Ecto neural progenitor cell (in vitro differentiated cells): ENCODE data around the gene SULT2B1.

Source experiments
- DNase-seq: peaks from one replicate; pipeline ENCODE4 v3.0.0-alpha.2; 2018; ENCODE audit warnings: low spot score

SULT2B1 gene

DNA sequence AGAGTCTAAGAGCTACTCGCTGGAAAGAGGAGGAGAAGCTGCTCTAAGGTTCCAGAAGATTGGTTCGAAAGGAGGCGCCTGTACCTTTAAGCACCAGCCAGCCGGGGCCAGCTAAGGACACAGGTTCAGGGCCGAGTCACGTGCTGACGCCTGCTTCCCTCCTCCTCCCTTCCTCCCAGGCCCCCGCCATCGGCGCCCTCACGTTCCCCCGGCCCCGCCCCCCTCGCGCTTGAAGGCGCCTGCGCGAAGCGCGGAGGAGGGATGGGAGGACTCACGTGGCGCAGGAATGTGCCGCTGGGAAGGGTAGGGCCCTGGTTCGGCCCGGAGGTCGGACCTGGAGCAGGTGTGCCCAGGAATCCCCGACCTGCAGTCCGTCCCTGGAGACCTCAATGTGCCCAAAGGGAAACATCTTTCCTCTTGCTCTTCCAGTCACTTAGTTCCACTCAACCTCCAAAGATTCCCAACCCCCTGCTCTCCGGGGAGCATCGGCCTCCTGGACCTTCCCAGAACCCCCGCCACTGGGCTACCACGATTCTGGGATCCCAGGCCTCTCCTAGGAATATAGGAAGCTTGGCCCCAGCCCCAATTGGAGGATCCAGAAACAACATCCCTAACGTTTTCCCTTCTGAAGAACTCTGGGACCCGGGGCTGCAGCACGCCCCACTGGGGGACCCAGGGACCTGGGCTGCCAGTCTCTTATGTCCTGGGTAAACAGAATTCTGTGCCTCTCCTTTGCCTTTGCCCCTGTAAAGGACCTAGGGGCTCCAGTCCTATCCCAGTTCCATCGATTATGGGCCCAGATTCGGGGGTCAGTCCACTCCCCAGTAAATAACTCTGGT is 82.7 kb downstream of the SULT2B1 start:
- DNase-seq, result peak; percentile 95

DNA sequence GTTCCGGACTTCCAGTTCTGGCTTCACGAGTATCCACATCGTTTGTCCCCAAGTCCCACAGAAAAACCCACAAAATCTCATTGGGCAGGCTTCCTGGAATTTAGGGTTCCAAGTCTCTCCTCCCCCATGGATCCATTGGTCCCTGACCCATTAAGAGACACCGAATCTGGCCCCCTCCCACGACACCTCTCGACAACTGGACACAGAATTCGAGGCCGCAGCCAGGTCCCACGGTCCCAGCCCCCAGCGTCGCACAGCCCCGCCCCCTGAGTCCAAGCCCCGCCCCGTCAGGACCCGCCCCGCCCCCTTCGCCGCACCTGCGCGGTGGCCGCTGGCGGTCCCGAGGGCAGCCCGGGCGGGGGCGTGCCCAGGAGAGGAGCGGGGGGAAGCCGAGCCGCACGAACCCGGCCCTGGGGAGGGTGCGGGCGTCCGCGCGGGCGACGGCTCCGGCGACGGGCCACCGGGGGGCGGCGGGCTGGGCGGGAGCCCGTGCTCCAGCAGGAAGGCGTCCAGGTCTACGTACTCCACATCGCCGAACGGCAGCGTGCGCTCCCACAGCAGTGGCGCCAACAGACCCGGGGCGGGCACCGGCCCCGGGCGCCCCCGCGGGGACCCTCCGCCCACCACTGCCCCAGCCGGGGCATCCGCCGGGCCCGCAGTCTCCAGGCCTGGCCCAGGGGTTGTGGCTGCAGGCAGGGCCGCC is 83.4 kb downstream of the SULT2B1 start:
- peak; percentile 87 for DNase-seq

DNA sequence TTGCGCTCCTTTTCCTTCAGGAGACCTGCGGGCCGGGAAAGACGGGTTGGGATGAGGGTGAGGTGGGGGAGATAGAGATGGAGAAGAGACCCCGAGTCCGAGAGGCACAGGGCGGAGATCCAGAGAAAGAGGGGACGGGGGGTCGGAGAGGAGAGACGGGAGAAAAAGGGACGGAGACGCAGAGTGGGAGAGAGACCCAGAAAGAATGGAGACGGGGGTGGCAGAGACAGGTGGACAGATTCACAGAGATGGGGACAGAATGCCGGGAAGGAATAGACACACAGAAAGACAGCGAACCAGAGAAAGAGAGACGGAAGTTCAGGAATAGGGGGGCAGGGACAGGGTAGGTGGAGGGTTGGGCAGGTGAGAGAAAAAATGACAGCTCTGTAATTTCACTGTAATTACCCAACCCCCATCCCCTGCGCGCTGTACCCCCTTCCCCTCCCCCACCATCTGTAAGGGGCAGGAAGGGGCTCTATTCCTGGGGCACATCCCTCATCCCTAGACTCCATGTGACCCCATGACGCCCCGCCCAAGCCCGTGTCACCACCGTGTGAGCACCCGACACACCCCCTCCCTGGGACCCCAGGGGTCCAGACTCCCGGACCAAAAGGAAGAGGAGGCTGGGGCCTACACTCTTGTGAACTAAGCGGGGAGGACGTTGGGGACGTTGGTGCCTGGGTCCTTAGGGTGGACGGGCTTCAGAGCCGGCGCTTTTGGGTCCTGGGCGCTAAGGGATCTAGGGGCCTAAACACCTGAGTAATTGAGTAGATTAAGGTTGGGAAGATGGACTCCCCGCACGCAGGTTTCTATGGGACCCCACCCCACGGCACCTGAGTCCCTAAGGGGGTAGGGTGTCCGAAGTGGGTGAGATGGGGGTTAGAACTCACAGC is 84.2 kb downstream of the SULT2B1 start:
- peak; percentile 62 for DNase-seq

DNA sequence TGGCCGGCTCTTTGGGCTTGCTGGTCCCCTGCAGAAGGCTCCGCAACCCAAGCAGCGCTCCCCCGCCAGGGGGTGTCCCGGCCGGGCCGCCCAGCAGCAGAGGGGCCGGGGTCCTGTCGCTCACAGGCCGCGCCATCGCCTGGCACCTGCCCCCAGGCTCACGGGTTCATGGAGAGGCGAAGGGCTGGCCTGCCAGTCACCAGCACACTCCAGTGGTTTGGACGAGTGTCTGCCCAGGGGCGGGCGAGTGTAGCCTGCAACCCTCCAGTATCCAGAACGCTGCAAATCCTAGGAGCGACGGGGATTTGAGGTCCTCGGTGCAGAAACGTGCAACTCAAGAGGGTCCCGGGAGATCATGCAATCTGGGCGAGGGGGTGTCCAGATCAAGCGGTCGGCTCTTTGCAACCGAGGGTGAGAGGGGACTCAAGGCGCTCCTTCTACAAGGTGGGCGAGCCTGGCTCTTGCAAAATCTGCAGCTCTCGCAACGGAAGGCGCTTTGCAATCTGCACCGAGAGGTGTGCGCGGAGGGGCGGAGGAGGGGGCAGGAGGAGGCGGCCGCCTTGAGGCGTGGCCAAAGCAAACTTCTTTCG is 85.0 kb downstream of the SULT2B1 start, which contains the start of gene DBP:
Gene DBP (minus strand): TSS at position 521 of the 590 bp plus-strand sequence. CDS start 385 bp downstream, at position 136.
- DNase-seq, result peak; percentile 83

DNA sequence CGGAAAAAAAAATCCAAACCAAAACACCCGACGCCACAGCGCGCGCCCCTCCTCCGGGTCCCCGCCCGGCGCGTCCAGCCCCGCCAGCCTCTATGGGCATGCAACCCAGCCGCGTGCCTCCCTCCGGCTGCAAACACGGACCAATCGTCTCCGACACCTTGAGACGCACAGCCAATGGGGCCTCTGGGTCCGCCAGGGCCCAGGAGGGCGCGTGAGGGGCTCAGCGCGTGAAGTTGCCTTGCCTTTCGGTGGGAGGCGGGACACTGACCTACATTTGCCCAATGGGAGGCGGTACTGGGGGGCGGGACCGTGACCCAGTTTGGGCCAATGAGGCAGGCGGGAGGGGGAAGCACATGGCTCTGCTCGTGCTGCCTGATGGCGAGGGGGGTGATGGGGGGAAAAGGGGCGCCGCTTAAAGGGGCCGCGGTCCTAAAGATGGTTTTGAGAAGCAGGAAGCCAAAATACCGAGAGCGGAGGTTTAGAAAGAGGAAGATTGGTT is 85.5 kb downstream of the SULT2B1 start:
- DNase-seq, result peak; percentile 99

DNA sequence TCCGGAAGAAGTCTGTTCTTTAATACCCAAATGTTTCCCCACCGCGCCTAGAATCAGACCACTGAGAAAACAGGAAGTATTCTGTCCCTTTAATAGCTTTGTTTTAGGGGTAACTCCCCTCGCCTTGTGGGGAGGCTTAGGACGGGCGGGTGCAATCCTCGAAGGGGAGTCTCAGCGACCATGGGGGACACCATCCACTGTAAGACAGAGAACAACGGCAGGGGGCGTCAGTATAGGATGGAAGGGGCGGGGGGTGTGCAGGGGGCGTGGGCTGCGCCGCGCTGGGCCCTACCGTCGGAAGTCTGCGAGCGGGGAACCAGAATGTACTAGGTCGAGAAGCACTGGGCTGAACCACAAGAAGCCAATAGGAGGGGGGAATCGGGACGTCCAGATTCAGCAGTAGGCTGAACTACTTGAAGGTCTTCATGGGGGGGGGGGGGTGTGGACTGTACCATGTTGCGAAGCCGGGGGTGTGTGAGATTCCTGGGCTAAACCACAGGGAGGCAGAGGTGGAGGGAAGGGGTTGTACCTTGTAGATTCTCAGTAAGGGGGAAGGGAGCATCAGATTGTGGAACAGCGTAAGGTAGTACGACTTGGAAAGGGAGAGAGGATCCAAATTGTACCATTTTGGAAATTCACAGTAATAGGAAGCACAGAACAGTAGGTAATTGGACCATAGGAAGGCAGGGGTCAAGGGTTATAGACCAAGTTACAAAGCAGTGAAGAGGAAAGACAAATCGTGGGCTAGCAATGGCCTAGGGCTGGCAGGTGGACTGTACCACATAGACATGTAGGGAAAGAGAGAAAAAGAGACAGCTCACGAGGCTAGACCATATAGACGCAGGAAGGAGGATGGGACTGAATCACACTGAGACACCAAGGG is 86.2 kb downstream of the SULT2B1 start:
- peak; percentile 92 for DNase-seq

DNA sequence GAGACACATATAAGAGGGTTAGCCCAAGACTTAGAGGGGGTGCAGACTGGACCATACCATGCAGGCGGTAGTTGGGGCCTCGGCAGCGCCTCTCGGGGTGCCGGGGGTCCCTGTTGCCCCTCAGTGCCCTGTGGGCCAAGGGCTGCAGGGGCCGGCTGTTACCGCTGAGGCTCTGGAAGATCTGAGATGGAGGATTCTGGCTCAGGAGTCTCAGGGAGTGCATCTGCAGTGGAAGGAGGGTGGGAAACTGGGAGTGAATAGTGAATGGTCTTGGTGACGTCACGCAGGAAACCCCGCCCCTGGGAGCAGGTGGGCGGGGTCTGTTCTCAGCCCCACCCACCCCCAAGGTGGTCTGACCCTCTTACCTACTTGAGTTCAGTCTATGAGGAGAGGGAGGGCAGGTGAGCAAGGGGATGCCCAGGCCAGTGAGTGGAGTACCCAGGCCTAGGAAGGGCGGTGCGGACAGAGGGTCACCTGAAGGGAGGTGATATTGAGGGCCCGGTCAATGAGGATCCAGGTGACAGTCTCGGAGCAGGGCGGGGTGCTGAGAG is 86.9 kb downstream of the SULT2B1 start:
- DNase-seq, result peak; percentile 69

DNA sequence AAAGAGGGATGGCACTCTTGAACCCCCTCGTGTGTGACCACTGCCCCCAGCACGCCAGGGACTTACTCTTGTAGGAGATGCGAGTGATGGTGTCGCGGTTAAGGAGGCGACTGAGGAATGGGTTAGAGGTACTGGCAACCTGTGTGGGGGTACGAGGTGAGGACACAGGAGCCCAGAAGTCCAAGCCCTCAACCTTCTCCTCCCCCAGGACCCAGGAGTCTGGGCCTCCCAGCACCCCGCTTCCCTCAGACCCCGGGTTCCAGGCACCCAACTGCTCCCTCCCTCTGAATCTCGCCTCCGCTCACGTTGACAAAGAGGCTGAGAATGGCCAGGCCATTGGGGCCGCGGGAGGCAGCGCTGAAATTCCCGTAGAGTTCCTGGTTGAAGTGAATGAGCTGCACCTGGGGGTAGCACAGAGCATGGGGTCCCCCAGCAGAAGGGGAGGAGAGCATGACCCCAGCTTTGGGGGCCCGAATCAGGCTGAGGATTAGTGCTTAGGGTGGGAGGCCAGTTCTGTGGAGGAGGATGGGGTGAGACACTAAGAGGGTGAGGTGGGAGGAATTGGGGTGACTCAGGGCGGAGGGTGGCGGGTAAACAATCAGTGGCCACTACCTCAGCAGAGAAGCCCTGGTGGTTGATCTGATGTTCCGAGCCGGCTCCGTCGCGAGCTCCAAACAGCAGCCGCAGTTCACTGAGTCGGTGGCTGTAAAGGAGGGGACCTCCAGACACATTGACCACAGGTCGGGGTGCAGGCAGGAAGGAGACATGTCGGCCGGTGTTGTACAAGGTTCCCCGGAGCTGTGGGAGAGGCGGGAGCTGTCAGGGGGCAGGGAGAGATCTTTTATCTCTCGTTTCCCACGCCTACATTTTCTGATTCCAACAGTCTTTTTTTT is 87.8 kb downstream of the SULT2B1 start:
- DNase-seq, result no peak

DNA sequence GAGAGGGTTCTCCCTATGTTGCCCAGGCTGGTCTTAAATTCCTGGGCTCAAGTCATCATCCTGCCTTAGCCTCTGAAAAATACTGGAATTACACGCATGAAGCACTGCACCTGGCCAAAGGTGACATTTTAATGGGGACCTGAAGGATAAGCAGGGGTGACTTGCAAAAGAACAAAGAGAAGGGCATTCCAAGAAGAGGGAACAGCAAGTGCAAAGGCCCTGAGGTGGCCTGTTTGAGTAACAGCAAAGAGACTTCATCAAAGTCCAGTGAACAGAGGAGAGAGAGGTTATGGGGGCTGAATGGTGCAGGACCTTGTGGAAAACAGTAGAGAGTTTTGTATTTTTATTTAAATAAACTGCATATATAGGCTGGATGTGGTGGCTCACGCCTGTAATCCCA is 89.9 kb downstream of the SULT2B1 start:
- no peak for DNase-seq

DNA sequence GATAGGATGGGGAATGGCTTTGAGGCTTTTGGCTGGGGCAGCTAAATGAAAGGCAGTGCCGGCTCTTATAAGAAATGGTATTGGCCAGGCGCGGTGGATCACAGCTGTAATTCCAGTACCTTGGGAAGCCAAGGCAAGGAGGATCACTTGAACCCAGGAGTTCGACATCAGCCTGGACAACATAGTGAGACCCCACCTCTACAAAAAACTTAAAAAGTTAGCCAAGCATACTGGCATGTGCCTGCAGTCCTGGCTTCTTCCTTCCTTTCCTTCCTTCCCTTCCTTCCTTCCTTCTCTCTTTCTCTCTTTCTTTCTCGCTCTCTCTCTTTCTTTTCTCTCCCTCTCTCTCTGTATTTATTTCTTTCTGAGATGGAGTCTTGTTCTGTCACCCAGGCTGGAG is 90.9 kb downstream of the SULT2B1 start:
- no peak for DNase-seq

DNA sequence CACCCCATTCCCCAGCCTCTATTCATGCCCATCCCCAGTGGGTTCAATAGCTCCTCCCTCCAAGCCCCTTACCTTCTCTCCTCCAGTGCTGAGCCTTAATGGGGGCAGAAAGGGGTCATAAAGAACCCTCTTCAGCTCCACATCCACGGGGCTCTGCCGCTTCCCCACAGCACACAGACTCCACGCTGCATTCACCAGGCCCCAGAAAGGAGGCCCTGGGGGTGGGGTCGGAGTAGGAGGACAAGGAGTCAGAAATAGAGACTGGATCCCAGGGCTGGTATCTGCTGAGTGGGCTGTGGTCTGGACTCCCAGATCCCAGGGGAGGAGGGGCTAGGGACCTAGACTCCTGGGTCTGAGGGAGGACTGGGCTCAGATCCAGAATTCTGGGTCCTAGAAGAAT is 92.4 kb downstream of the SULT2B1 start:
- no peak for DNase-seq

DNA sequence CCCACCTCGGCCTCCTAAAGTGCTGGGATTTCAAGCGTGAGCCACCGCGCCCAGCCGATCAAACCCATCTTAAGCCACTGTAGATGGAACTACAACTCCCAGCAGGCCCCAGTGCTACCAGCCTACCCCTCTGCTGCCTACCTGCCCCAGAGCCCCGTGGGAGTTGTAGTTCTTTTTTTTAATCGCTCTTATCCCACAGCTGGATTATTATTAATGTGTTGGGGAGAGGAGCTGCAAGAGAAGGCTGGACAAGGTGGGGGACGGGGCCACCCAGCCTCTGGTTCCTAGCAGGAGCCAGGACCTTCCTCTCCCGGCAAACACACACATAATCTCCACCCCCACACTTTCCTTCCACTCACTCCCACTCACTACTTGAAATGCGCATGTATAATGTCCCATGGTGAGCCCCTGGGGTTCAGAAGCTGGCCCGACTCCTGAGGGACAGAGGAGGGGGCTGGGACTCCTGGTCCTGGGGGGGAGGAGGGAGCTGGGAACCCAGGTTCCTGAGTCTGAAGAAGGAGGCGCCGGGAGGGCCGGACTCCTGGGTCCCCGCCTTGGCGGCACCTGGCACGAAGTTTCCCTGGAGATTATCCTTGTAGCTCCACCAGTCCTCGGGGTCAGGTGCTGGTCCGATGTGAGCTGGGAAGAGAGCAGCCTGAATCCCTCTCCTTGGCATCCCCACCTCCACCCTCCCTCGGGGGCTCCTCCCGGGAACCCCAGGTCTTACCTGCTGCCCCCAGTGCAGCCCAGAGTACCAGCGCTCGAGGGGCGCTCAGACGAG is 93.1 kb downstream of the SULT2B1 start:
- peak; percentile 80 for DNase-seq

DNA sequence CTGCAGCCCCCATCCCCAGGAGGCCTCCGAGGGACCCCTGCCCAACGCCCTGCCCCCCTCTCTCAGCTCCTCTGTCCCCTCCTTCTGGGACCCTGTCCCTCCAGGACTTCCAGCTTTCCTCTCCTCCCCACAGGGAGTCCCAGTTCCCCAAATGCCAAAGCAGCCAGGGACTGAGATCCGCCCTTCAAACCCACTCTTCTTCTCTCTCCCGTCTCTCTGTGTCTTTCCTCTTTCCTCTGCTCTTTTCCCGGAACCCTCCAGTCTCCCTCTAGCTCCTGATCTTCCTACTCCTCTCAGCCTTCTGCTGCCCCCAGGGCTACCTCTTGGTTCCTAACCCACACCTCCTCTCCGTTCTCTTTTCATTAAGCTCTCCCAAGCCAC is 93.6 kb downstream of the SULT2B1 start:
- DNase-seq, result no peak

DNA sequence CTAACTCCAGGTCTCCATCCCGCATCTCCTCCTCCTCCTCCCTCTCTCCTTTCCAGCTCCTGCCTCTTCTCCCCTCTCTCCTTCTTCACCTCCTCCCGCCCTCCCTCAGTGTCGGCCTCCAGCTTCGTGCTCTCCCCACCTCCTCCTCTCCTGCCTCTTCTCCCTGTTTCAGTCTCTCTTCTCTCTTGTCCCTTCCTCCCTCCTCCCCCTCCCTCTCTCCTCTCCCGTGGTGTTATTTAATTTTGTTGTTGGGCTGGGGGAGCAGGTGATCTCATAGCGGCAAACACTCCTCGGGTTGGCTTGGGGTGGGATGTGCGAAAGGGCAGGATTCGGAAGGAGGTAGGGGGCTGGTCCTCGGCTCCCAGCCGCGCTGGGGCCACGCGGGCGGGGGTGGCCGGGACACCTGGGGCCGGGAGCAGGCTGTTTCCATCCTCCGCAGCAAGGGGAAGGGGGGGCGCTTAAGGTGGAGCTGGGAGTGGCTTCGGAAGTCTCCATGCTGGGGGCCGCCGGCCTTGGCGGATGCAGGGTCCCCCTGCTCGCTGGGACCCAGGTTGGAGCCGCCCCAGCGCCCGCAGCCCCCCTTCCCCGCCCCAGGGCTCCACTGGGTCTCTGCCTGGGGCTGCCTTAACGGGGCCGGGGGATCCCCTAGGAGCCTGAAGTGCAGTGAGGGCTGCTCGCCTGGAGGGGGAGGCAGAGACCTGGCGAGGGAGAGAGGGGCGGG is 94.2 kb downstream of the SULT2B1 start, which contains the start of gene CA11:
Gene CA11 (minus strand): TSS at position 187 of the 721 bp plus-strand sequence. CDS start 555 bp downstream, outside the sequence.
- DNase-seq, result peak; percentile 95

DNA sequence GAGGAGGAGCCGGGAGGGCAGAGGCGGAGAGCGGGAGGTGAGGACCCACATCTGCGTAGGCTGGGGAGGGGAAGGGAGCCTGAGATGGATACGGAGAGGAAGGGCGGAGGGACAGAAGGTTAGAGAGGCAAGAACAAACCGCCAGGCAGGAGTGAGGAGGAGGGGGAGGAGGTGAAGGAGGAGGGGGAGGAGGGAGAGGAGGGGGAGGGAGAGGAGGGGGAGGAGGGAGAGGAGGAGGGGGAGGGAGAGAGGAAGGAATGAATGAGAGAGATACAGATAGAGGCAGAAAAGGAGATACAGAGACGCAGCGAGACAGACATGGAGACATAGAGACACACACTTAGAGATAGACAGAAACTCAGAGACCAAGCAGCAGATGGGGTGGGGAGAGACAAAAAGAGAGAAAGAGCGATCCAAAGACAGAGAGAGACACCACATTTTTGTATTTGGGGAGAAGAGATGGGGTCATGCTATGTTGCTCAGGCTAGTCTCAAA is 94.8 kb downstream of the SULT2B1 start:
- no peak for DNase-seq

DNA sequence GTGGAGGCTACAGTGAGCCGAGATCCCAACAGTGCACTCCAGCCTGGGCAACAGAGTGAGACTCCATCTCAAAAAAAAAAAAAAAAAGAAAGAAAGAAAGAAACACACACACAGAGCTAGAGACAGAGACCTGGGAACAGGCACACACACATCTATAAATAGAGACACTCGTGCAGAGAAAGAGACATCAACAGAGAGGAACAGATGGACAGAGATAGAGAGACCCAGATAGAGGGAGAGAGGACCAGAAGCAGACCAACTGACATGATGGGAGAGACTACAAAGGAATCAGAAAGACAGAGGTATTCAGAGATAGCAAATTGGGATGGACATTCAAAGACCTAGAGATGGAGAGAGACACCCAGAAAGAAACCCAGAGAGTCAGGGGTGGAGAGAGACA is 96.2 kb downstream of the SULT2B1 start:
- no peak for DNase-seq
